OCI-LY1 (cell line): ENCODE data around the gene LRFN4.

ENCODE experiments used
- H2AFZ ChIP-seq: fragments of 200-600 bp; sonication (generic), shearing (Covaris generic); 2 replicates; pipeline ENCODE4 v1.6.0; 2014; ENCODE audit warnings: antibody characterized with exemption, mild to moderate bottlenecking, low read length
- H3F3A ChIP-seq: fragments of 200-600 bp; sonication (generic), shearing (Covaris generic); 2 replicates; pipeline ENCODE4 v1.6.0; 2014; ENCODE audit warnings: mild to moderate bottlenecking, antibody characterized with exemption, low read length, moderate library complexity; ENCODE audit not compliant: insufficient read depth
- H3K27ac ChIP-seq: fragments of 200-600 bp; sonication (generic); 2 replicates; pipeline ENCODE4 v1.5.1; 2014; ENCODE audit warnings: low read length, mixed run types, mild to moderate bottlenecking, low read depth; ENCODE audit not compliant: poor library complexity, severe bottlenecking
- H3K27me3 ChIP-seq: fragments of 200-600 bp; sonication (generic); 2 replicates; pipeline ENCODE4 v1.6.0; 2014; ENCODE audit warnings: antibody characterized with exemption, mild to moderate bottlenecking, low read length, moderate library complexity; ENCODE audit not compliant: insufficient read depth
- H3K36me3 ChIP-seq: fragments of 200-600 bp; sonication (generic); 2 replicates; pipeline ENCODE4 v1.6.1; 2014; ENCODE audit warnings: mild to moderate bottlenecking, antibody characterized with exemption, low read length, moderate library complexity, mixed read lengths; ENCODE audit not compliant: insufficient read depth
- H3K4me1 ChIP-seq: fragments of 200-600 bp; sonication (generic); 2 replicates; pipeline ENCODE4 v1.5.1; 2014; ENCODE audit warnings: mild to moderate bottlenecking, low read length, moderate library complexity; ENCODE audit not compliant: insufficient read depth, severe bottlenecking
- H3K4me2 ChIP-seq: fragments of 200-600 bp; sonication (generic), shearing (Covaris generic); 2 replicates; pipeline ENCODE4 v1.6.1; 2014; ENCODE audit warnings: low read length
- H3K4me3 ChIP-seq: fragments of 200-600 bp; sonication (generic); 2 replicates; pipeline ENCODE4 v1.5.1; 2014; ENCODE audit warnings: low read length, low read depth, mild to moderate bottlenecking, mixed read lengths; ENCODE audit not compliant: poor library complexity, severe bottlenecking
- H3K79me2 ChIP-seq: fragments of 200-600 bp; shearing (Covaris generic); 2 replicates; pipeline ENCODE4 v1.6.1; 2016; ENCODE audit warnings: mixed run types, low read length, mixed read lengths; ENCODE audit not compliant: insufficient read depth
- H3K9ac ChIP-seq: fragments of 200-600 bp; sonication (generic), shearing (Covaris generic); 2 replicates; pipeline ENCODE4 v1.6.1; 2014; ENCODE audit warnings: mild to moderate bottlenecking, low read length, mixed read lengths
- H3K9me2 ChIP-seq: fragments of 200-600 bp; sonication (generic), shearing (Covaris generic); 2 replicates; pipeline ENCODE4 v1.6.1; 2014; ENCODE audit warnings: low read depth, mild to moderate bottlenecking, low read length, mixed read lengths
- H3K9me3 ChIP-seq: fragments of 200-600 bp; shearing (Covaris generic); 2 replicates; pipeline ENCODE4 v1.6.1; 2014; ENCODE audit warnings: low read length, mixed read lengths
- H4K20me1 ChIP-seq: fragments of 200-600 bp; sonication (generic), shearing (Covaris generic); 2 replicates; pipeline ENCODE4 v1.6.0; 2016; ENCODE audit warnings: mild to moderate bottlenecking, low read length; ENCODE audit not compliant: insufficient read depth
- CTCF ChIP-seq: fragments of 200-600 bp; sonication (generic), shearing (Covaris generic); IDR thresholded peaks from 2 replicates; pipeline ENCODE4 v1.5.1; 2017; ENCODE audit warnings: mild to moderate bottlenecking, antibody characterized with exemption, low read length, moderate library complexity, mixed read lengths
- EZH2 ChIP-seq: fragments of 200-600 bp; sonication (generic), shearing (Covaris generic); IDR thresholded peaks from 2 replicates; pipeline ENCODE4 v1.8.0; 2017; ENCODE audit warnings: borderline replicate concordance, mixed run types, mild to moderate bottlenecking, antibody characterized with exemption, low read length, moderate library complexity, mixed read lengths

The LRFN4 gene

DNA sequence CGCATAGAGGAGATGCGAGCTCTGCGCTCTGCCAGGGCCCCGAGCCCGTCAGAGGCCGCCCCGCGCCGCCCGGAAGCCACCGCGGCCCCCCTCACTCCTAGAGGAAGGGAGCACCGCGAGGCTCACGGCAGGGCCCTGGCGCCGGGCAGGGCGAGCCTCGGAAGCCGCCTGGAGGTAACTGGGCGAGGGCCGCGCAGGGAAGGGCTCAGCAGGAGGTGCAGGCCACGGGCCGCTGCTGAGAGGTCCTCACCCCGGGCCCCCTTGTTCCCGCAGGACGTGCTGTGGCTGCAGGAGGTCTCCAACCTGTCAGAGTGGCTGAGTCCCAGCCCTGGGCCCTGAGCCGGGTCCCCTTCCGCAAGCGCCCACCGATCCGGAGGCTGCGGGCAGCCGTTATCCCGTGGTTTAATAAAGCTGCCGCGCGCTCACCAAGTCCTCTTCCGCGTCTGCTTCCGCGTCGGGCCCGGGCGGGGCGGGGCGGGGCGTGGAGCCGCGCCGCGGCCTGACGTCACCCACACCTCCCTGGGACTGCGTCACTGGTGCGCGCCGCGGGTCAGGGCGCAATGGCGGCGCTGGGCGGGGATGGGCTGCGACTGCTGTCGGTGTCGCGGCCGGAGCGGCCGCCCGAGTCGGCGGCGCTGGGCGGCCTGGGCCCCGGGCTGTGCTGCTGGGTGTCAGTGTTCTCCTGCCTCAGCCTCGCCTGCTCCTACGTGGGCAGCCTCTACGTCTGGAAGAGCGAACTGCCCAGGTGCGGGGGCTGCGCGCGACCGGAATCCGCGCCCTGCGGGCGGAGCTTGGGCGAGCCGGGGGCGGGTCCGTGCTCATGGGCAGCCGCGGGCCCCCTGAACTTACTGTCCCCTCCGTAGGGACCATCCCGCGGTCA lies 13.7 kb upstream of the LRFN4 start, which contains the start of gene RCE1:
Gene RCE1, plus strand, starts transcription at position 546 of the 880 bp plus-strand sequence. Its CDS starts 15 bp downstream, at position 561.
- H3K27ac ChIP-seq = peak within 1 kb of the TSS; percentile 63
- H3K4me1 ChIP-seq = peaks cover 40% of the 10 kb centered on the region
- H3F3A ChIP-seq = no peaks in the 10 kb centered on the region
- peak within 1 kb of the TSS; percentile 99 for H3K4me2 ChIP-seq
- no peaks in the 10 kb centered on the region for H3K9me3 ChIP-seq
- peaks cover 39% of the 10 kb centered on the region; the same call in 1 of the 2 replicates for H3K36me3 ChIP-seq
- peaks cover 16% of the 10 kb centered on the region for H3K79me2 ChIP-seq
- H4K20me1 ChIP-seq = no peaks in the 10 kb centered on the region
- H3K9ac ChIP-seq = peak within 1 kb of the TSS; percentile 96
- no peak within 1 kb of the TSS for H2AFZ ChIP-seq
- H3K9me2 ChIP-seq = no peaks in the 10 kb centered on the region
- H3K27me3 ChIP-seq = no peaks in the 10 kb centered on the region
- TF ChIP-seq CTCF (no peak), EZH2 (no peak)
- peak within 1 kb of the TSS; percentile 92 for H3K4me3 ChIP-seq

DNA sequence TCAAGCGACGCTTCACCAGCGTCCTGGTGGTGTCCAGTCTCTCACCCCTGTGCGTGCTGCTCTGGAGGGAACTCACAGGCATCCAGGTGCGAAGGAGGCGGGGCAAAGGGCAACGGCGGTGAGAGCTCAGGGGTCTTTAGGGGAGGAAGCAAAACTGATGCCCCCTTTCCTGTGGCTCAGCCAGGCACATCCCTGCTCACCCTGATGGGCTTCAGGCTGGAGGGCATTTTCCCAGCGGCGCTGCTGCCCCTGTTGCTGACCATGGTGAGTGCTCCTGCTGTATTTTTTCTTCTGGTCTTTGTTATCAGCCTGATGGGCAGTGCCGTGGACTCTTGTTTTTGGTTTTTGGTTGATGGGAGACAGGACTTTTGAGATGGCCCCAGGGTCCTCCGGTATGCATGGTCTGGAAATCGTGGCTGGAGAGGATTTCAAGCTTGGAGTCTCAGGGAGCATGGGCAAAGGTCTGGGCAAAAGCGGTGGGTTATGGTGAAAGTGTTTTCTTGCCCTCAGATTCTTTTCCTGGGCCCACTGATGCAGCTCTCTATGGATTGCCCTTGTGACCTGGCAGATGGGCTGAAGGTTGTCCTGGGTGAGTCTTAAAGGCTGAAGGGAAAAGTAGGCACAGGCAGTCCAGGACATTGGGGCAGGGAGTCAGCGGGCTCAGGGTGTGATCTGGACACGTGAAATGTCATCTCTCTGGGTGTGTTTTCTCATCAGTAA lies 12.9 kb upstream of the LRFN4 start:
- Histone ChIP-seq H2AFZ (no peak overlapping the region), H4K20me1 (no peaks in the 10 kb centered on the region), H3K9me2 (no peaks in the 10 kb centered on the region), H3F3A (no peaks in the 10 kb centered on the region), H3K4me1 (peaks cover 40% of the 10 kb centered on the region), H3K9me3 (no peaks in the 10 kb centered on the region), H3K9ac (peak overlapping the region; percentile 96), H3K4me2 (peak overlapping the region; percentile 99), H3K27ac (no peak overlapping the region), H3K36me3 (peaks cover 46% of the 10 kb centered on the region; the same call in 1 of the 2 replicates), H3K27me3 (no peaks in the 10 kb centered on the region), H3K79me2 (peaks cover 16% of the 10 kb centered on the region), H3K4me3 (peak overlapping the region; percentile 92)
- no peak for TF ChIP-seq CTCF
- no peak for TF ChIP-seq EZH2

GRCh38 chr11:66844496-66845142 lies 12.2 kb upstream of the LRFN4 start:
- Histone ChIP-seq H3F3A (no peaks in the 10 kb centered on the region), H3K9me2 (no peaks in the 10 kb centered on the region), H2AFZ (no peak overlapping the region), H3K4me2 (peak overlapping the region; percentile 99), H3K36me3 (peaks cover 40% of the 10 kb centered on the region; the same call in 1 of the 2 replicates), H3K79me2 (peaks cover 16% of the 10 kb centered on the region), H3K27me3 (no peaks in the 10 kb centered on the region), H3K4me1 (peaks cover 39% of the 10 kb centered on the region), H4K20me1 (no peaks in the 10 kb centered on the region), H3K9me3 (no peaks in the 10 kb centered on the region), H3K4me3 (peak overlapping the region; percentile 92), H3K27ac (no peak overlapping the region), H3K9ac (peak overlapping the region; percentile 96; the same call in 1 of the 2 replicates)
- TF ChIP-seq EZH2 (no peak), CTCF (no peak)
